ENCODE results near the gene JARID2.
"Not testable (repeated sequence)": the region's sequence is repeated elsewhere in the genome, so short reads cannot be mapped to it uniquely, and the experiment has no call there.

The JARID2 gene

GRCh38 chr6:15522856-15523529 lies 277.1 kb downstream of the JARID2 start:
- no peak for DNase-seq (ENCODE audit: low read depth)

GRCh38 chr6:15523679-15524630 lies 278.1 kb downstream of the JARID2 start:
- no peak for DNase-seq (ENCODE audit: low read depth)

DNA sequence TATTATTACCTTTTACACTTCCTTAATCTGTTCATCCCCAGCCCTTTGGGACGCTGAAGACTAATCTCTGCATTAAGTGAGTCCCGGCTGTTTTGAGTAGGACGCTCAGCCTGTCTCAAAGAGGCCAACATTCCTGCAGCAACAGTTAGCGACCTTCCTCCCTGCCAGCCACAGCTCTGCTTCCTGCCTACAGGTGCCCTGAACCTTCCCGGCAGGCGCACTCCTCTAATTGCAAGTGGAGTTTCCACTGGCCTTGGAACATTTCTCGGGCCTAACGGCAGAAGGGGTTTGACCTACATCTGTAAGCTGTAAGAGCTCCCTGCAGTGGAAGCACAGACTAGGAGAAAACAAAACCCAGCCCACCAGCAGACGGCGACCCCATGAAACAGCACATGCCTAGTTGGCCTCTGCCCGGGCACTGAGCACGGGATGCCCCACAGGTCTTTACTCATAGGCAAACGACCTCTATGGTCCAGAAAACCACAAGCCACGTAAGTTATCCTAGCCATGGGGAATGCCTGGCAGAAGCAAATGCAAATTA lies 279.1 kb downstream of the JARID2 start:
- DNase-seq (ENCODE audit: low read depth): no peak

GRCh38 chr6:15526212-15526701 lies 280.4 kb downstream of the JARID2 start:
- no peak for DNase-seq (ENCODE audit: low read depth)

DNA sequence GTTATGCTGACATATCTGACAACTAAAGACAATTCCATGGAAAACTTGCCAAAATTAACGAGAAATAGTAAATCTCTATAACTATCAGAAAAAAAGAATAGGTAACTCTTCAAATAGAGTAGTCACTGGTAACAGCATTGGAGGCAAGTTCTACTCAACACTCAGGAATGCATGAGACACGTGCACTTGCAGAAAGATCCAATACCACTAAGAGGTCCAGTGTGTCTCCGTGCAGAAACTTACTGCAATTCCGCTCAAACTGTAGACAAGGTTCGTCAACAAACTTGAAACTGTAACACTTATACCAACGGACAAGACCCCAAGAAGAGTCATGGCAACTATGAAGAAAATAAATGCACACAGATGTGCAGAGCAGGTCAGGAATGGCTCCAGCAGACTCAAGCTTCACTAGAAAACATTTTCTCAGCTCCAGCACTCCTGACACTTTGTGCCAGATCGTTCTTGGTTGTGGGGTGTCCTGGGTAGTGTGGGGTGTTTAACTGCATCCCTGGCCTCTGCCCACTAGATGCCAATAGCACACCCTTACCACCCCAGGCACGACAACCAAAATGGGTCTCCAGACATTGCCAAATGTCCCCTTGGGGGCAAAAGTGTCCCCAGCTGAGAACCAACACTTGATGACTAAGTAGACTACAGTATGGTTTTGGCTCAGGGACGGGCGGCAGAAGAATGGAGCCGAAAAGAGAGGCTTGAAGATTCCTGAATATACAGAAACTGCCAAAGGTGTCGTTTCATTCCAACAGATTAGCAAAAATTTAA lies 282.2 kb downstream of the JARID2 start:
- no peak for DNase-seq (ENCODE audit: low read depth)

DNA sequence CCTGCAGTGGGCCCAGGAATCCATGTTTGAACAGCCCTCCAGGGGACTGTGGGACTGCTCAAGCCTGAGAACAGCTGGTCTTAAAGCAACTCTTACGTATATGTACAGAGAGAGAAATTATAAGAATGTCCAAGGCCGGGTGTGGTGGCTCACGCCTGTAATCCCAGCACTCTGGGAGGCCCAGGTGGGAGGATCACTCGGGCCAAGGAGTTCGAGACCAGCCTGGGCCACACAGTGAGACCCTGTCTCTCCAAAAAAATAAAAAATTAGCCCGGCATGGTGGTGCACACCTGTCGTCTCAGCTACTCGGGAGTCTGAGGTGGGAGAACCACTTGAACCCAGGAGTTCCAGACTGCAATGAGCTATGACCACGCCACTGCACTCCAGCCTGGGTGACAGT lies 283.0 kb downstream of the JARID2 start:
- no peak for DNase-seq (ENCODE audit: low read depth)

GRCh38 chr6:15530411-15530810 lies 284.5 kb downstream of the JARID2 start:
- no peak for DNase-seq (ENCODE audit: low read depth)

DNA sequence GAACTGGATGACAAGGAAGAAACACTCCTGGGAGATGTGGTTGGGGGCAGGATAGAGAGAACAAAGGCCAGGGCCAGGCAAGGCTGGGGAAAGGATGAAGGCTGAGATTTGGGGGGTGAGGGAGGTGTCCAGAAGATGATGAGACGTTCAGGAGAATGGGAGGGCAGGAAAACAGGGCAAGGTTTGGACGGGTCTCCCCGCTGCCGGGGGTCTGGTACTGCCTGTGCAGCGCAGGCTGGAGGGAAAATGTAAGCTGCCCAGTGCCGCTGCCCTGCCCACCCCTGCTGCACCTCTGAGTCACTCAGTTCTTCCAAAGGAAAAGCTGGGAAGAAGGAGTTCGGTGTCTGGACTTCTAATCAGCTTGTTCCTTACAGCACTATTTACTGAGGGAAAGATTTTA lies 286.1 kb downstream of the JARID2 start:
- no peak for DNase-seq (ENCODE audit: low read depth)

GRCh38 chr6:15533379-15534026 lies 287.6 kb downstream of the JARID2 start:
- no peak for DNase-seq (ENCODE audit: low read depth)

DNA sequence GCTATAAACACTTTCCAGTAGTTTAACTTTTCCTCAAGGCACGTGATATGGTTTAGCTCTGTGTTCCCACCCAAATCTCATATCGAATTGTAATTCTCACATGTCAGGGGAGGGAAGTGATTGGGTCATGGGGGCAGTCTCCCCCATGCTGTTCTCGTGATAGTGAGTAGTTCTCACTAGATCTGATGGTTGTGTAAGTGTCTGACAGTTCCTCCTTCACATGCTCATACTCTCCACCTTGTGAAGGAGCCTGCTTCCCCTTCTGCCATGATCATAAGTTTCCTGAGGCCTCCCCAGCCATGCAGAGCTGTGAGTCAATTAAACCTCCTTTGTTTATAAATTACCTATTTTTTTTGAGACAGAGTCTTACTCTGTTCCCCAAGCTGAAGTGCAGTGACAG lies 289.1 kb downstream of the JARID2 start:
- no peak for DNase-seq (ENCODE audit: low read depth)

GRCh38 chr6:15535495-15536197 lies 289.8 kb downstream of the JARID2 start:
- no peak for DNase-seq (ENCODE audit: low read depth)

GRCh38 chr6:15536198-15536955 lies 290.5 kb downstream of the JARID2 start:
- no peak for DNase-seq (ENCODE audit: low read depth)

DNA sequence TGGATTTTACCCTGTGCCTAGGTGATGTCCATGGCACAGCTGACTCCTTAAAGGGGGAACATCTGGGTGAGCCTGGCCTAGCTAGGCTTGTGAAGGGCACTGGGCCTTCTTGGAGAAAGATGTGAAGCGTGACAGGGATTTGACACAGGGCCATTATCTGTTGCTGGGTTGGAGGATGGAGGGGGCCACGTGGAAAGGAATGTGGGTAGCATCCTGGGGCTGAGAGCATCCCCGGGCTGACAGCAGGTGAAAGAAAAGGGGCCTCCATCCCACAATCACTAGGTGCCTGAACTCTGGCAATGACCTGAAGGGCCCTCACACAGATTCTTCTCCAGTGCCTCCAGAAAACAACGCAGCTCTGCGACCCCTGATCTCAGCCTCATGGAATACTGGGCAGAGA lies 292.2 kb downstream of the JARID2 start:
- no peak for DNase-seq (ENCODE audit: low read depth)

DNA sequence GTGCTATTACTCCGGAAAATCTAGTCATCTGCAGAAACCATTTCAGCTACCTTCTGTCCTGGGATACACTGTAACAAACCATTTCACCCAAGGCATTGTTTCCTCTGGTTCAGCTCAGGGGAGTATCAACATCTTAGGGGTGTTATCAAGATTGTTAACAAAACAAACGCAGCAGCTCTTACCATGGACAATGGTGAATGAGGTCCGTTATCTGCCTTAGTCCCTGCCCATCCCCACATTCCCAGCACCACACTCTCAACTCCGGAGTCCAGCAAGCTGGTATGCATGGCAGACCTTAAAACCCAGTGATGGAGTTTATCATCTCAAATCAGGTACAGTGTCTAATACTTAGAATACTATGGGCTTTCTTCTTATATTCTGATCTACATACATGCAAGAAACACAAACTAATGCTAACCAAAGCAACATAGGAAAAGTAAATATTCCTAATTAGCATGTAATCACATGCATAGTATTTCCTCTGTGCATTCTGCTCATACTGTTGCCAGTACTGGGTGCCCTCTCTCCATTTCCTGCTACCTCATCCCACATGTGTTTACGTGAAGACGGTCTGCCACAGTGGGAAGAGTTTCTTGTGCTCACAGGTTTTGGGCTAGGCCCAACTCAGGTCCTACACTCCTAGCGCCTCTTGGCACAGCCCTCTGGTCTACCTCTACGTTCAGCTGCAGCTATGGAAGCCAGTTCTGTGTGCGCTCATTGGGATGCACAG lies 293.1 kb downstream of the JARID2 start:
- no peak for DNase-seq (ENCODE audit: low read depth)

DNA sequence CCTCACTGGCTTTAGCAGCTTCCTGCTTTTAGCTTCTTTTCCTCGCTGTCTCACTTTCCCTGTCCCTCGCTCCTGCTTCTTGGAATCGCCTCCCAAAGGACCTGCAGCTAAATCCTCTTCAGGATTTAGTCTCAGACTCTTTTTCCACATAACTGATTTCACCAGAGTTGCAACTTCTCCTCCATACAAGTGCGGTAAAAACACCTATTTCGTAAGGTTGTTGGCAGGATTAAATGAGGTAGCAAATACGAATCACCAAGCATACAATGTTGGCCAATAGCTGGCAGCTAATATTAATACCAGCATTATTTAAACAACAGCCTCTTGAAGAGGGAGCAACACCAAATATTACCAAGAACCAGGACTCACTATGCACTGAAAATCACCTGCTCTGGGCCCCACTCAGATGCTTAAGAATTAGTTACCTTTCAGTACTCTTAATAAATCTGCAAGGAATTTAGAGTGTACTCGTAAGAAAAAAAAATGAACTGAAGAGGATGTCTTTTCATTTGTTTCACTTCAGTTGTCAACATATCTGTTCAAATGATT lies 293.9 kb downstream of the JARID2 start:
- DNase-seq (ENCODE audit: low read depth): no peak

DNA sequence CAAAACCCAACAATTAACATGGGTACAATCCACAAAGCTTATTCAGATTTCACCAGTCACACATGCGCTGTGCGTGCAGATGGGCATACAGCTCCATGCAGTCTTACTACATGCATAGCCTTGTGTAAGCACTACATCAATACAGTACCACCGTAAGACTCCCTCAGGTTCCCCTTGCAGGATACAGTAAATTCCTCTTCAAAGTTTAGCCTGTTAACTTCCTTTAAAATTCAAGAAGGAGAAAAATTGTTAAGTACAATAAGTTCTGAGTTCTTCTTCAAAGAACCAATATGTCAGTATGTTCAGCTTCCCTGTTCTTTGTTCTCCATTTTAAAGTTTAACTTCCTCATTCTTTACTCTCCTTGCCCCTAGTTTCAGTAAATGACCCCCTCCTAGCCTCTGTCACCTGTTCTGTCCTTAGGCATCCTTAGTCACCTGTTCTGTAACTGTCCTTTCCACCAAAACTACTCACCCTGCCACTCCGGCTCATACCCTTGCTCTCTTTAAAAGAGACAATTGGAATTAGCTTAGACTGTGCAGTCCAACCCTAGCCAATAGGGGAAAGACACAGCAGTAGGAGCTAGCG lies 297.6 kb downstream of the JARID2 start:
- not testable (repeated sequence) for DNase-seq (ENCODE audit: low read depth)

DNA sequence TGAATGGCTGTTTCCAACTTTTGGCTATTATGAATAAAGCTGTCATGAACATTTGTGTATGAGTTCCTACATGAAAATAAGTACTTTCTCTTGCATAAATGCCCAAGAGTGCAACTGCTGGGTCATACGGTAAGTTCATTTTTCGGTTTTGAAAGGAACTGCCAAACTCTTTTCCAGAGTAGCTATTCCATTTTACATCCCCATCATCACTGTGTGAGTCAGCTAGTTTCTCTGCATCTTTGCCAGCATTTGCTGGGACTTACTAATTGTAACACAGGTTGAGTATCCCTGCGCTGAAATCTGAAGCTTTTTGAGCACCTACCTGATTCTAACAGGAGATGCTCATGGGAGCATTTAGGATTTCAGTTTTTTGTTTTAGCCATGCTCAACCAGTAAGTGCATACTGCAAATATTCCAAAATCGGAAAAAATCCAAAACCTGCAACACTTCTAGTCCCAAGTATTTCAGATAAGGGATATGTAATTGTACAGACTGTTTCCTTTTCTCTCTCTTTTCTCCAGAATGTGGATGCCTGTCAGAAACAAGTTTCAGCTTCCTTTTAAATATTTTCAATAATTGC lies 298.5 kb downstream of the JARID2 start:
- no peak for DNase-seq (ENCODE audit: low read depth)

- DNase-seq (ENCODE audit: low read depth): no peak
These were observed 300.7 kb downstream of the JARID2 start for GRCh38 chr6:15546591-15546990.
